Measurements from ENCODE around the gene GBF1.

GRCh38 chr10:102289356-102289755 lies 44.0 kb downstream of the GBF1 start:
- no peak for TF ChIP-seq CTCF (IDR thresholded peaks at IDR 0.05)
- TF ChIP-seq POLR2A (IDR thresholded peaks at IDR 0.05) = no peak

All from right lobe of liver (tissue), 4 donors.